GM12878 (cell line): ENCODE data around the gene SERTAD2. TPM values are rescaled to one million over a fixed set of nuclear protein-coding genes. Genes with fewer than 3 reads are reported as not detected.

Experiments used
- ATAC-seq: fragments of 200-7000 bp; cut with Tn5 transposase; 3 replicates; pipeline ENCODE4 v1.9.1; 2020; ENCODE audit warnings: mild to moderate bottlenecking, moderate library complexity
- BruUV-seq: library from RNA; stranded (reverse); fragments of 400-500 nt; replicated peaks from 2 replicates; lab custom pipeline; 2021; lab: Mats Ljungman, UMichigan
- CTCF ChIA-PET: fragments of 300-600 bp; sonication (Branson Sonifier 250); formaldehyde crosslinking; extraction: SDS; loops from one replicate; lab custom pipeline; 2021; ENCODE audit warnings: inconsistent platforms; lab: Yijun Ruan, JAX
- POLR2A ChIA-PET: fragments of 350-600 bp; formaldehyde crosslinking; extraction: SDS; loops from one replicate; lab custom pipeline; 2021; ENCODE audit warnings: inconsistent platforms; lab: Charles Lee
- RAD21 ChIA-PET: fragments of 300-600 bp; sonication (Branson Sonifier 250); formaldehyde crosslinking; loops from one replicate; lab custom pipeline; 2023; ENCODE audit warnings: antibody characterized with exemption; ENCODE audit not compliant: unreplicated experiment; lab: Charles Lee
- SMC1A ChIA-PET: fragments of 300-600 bp; sonication (Branson Sonifier 250); formaldehyde crosslinking; loops from one replicate; lab custom pipeline; 2023; ENCODE audit not compliant: unreplicated experiment, uncharacterized antibody; lab: Charles Lee
- DNase-seq: peaks from one replicate; pipeline ENCODE4 v3.0.0-alpha.2; 2011; ENCODE audit warnings: low read depth, low spot score
- FAIRE-seq: peaks from 3 replicates; lab custom pipeline; 2011; peaks lifted over from hg19 to GRCh38; lab: Jason Lieb, UNC
- H2AFZ ChIP-seq: 2 replicates; pipeline ENCODE4 v1.6.0; 2011; ENCODE audit warnings: low read depth, low read length, control low read depth; ENCODE audit not compliant: control insufficient read depth
- H3K27ac ChIP-seq: 2 replicates; pipeline ENCODE4 v1.5.1; 2011; ENCODE audit warnings: control low read depth; ENCODE audit not compliant: control insufficient read depth, insufficient read depth
- H3K27me3 ChIP-seq, 2 experiments: replicated peaks in 1 of 2; 2 replicates each; pipeline versions ENCODE4 v1.6.0 to v1.6.1; 2011; ENCODE audit warnings: low read length in 1 of 2; ENCODE audit not compliant: control insufficient read depth in 2 of 2, insufficient read depth in 2 of 2
- H3K36me3 ChIP-seq, 2 experiments: 2 replicates each; pipeline ENCODE4 v1.5.1; 2011; ENCODE audit warnings: low read length in 1 of 2; ENCODE audit not compliant: control insufficient read depth in 2 of 2, insufficient read depth in 2 of 2
- H3K4me1 ChIP-seq: 2 replicates; pipeline ENCODE4 v1.6.1; 2011; ENCODE audit warnings: mild to moderate bottlenecking, low read length, moderate library complexity, mixed read lengths; ENCODE audit not compliant: control insufficient read depth, insufficient read depth
- H3K4me2 ChIP-seq: 2 replicates; pipeline ENCODE4 v1.6.0; 2011; ENCODE audit warnings: control low read depth; ENCODE audit not compliant: control insufficient read depth, insufficient read depth
- H3K4me3 ChIP-seq: fragments of 200-600 bp; sonication (generic); 2 replicates; pipeline ENCODE4 v1.5.1; 2016
- H3K79me2 ChIP-seq: 2 replicates; pipeline ENCODE4 v1.6.0; 2011; ENCODE audit warnings: low read length; ENCODE audit not compliant: control insufficient read depth, insufficient read depth
- H3K9ac ChIP-seq: 2 replicates; pipeline ENCODE4 v1.8.0; 2011; ENCODE audit warnings: low read length, control low read depth, mixed read lengths; ENCODE audit not compliant: control insufficient read depth, insufficient read depth
- H3K9me3 ChIP-seq: replicated peaks from 3 replicates; pipeline ENCODE4 v1.5.1; 2011; ENCODE audit warnings: mild to moderate bottlenecking, low read length; ENCODE audit not compliant: control insufficient read depth, insufficient read depth
- H4K20me1 ChIP-seq: 2 replicates; pipeline ENCODE4 v1.6.0; 2011; ENCODE audit not compliant: control insufficient read depth, insufficient read depth
- CBX3 ChIP-seq: fragments of 200-600 bp; sonication (generic); IDR thresholded peaks from 2 replicates; pipeline ENCODE4 v1.6.1; 2016; ENCODE audit warnings: low read depth, borderline replicate concordance
- HDAC6 ChIP-seq: fragments of 200-600 bp; sonication (generic); IDR thresholded peaks from one replicate; pipeline ENCODE4 v1.8.0; 2017; ENCODE audit warnings: antibody characterized with exemption; ENCODE audit not compliant: unreplicated experiment
- MYB ChIP-seq: fragments of 150-350 bp; IDR thresholded peaks from 2 replicates; pipeline ENCODE4 v1.6.1; 2014; ENCODE audit warnings: mild to moderate bottlenecking, low read depth, low read length, borderline replicate concordance
- NFIC ChIP-seq: IDR thresholded peaks from 2 replicates; pipeline ENCODE4 v1.6.1; 2012; ENCODE audit warnings: low read depth, mild to moderate bottlenecking, inconsistent platforms, low read length, moderate library complexity
- SMAD1 ChIP-seq: fragments of 450-650 bp; IDR thresholded peaks from 2 replicates; pipeline ENCODE4 v1.6.1; 2018; ENCODE audit warnings: mild to moderate bottlenecking, low read depth; ENCODE audit not compliant: partially characterized antibody
- ZBED1 ChIP-seq: IDR thresholded peaks from 2 replicates; pipeline ENCODE4 v1.6.1; 2016; ENCODE audit warnings: borderline replicate concordance
- WGBS: methylation state at CpG from one replicate; pipeline ENCODE4 v1.1.6; 2016; ENCODE audit warnings: low lambda C conversion rate; ENCODE audit not compliant: insufficient replicate concordance, insufficient coverage; ENCODE audit errors: missing lambda C conversion rate; 5-methylcytosine and 5-hydroxymethylcytosine counted together
- in situ Hi-C: fragments of 300-500 bp; cut with MboI; formaldehyde crosslinking; loops from 9 replicates; pipeline ENCODE4 v1.14.3; 2018; ENCODE audit warnings: mixed read lengths
- intact Hi-C: fragments of 100-400 bp; cut with micrococcal nuclease; formaldehyde crosslinking; loops from one replicate; pipeline ENCODE4 v1.14.2; 2022; ENCODE audit not compliant: unreplicated experiment
- polyA plus RNA-seq, 11 experiments: library from polyadenylated mRNA; depleted of rRNA in 4 of 11; unstranded in 6 of 11; stranded (reverse) in 5 of 11; fragments of >200 nt; fragmentation: Nextera tagmentation in 4 of 11; fragmentation: Illumina TruSeq in 1 of 11; extraction: Ambion mirVana in 4 of 11; extraction: Trizol in 1 of 11; gene quantifications; 1 replicate in 1 of 11; 2 replicates in 10 of 11; pipeline versions ENCODE4 v1.2.1 to v1.2.3, GENCODE V29; 2011 to 2016; ENCODE audit warnings: inconsistent platforms in 2 of 11, missing spikeins in 2 of 11, low read depth in 1 of 11
- total RNA-seq, 4 experiments: library from RNA; depleted of rRNA in 3 of 4; stranded (reverse); fragments of >200 nt in 3 of 4; fragmentation: Illumina TruSeq in 1 of 4; extraction: Trizol in 1 of 4; gene quantifications; 2 replicates each; pipeline versions ENCODE4 v1.2.1 to v1.2.3, GENCODE V29; 2013 to 2021

Gene SERTAD2
- total and polyA plus RNA-seq, 10 of the 15 experiments (the other 5 are each of a cell fraction or from before 2014, with no cell fraction given), result 7.9 to 28.7 (median 20.1) TPM

- WGBS, result 64% methylated on average over 13 of the region's 13 CpGs
- Histone ChIP-seq H3K27ac (no peak overlapping the region), H3K36me3 (no peaks in the 10 kb centered on the region), H3K9me3 (no peaks in the 10 kb centered on the region), H3K4me3 (no peak overlapping the region), H4K20me1 (no peaks in the 10 kb centered on the region), H3K79me2 (no peaks in the 10 kb centered on the region), H3K27me3 (no peaks in the 10 kb centered on the region), H2AFZ (no peak overlapping the region), H3K9ac (no peak overlapping the region), H3K4me1 (peaks cover 8% of the 10 kb centered on the region), H3K4me2 (no peak overlapping the region)
- BruUV-seq, result no TSS peak
- DNase-seq (no peak), ATAC-seq (no peak), FAIRE-seq (no peak)
- CTCF ChIA-PET, result no interaction called here
- in situ Hi-C loops, result no loop called here
- no peak for TF ChIP-seq HDAC6
- TF ChIP-seq SMAD1, result no peak
- TF ChIP-seq ZBED1, result no peak
- no peak for TF ChIP-seq MYB
- no peak for TF ChIP-seq NFIC
- TF ChIP-seq CBX3, result no peak
- RAD21 ChIA-PET, result no interaction called here
- SMC1A ChIA-PET, result interaction anchor here (1.1 kb wide), 1 partner anchor 27 kb away, joined by 3 read pairs; no protein-coding TSS in a partner anchor
- POLR2A ChIA-PET, result interaction anchor here (0.5 to 0.7 kb wide), 2 partner anchors 52 to 754 kb away, joined by 3 read pairs; no protein-coding TSS in a partner anchor
- intact Hi-C loops, result no loop called here
These were observed 30.4 kb downstream of the SERTAD2 start for GRCh38 chr2:64623242-64623850.
